T47D (cell line): ENCODE data around the gene BUB1.
A peak's percentile ranks its signal among the peaks of the same experiment; 100 is the strongest.

Experiments used
- DNase-seq, 2 experiments: peaks; one replicate each; pipeline versions ENCODE4 v3.0.0 to v3.0.0-alpha.2; 2011 to 2012; ENCODE audit warnings: low read depth in 1 of 2, low spot score in 1 of 2
- JUND ChIP-seq: IDR thresholded peaks from 2 replicates; pipeline ENCODE4 v1.6.1; 2012; ENCODE audit warnings: low read depth
- in situ Hi-C: cut with HindIII; loops from 2 replicates; pipeline ENCODE4 v1.10.0; 2016; ENCODE audit warnings: low sequenced_read_pairs, low pct_unique_long_range_greater_than_20kb

The BUB1 gene

GRCh38 chr2:110680709-110681108, 2.8 kb upstream of the BUB1 start:
- no peak for TF ChIP-seq JUND
- DNase-seq, result no peak
- in situ Hi-C loops, result no loop called here

GRCh38 chr2:110679865-110680264, 2.0 kb upstream of the BUB1 start:
- DNase-seq, result no peak
- in situ Hi-C loops, result no loop called here
- no peak for TF ChIP-seq JUND

- in situ Hi-C loops, result no loop called here
- TF ChIP-seq JUND, result no peak
- DNase-seq, result no peak
These were observed 1.5 kb upstream of the BUB1 start for GRCh38 chr2:110679337-110679707.

GRCh38 chr2:110678457-110679336, 834 bp upstream of the BUB1 start:
- DNase-seq, result peak in 1 of 2 experiments; percentile 6
- TF ChIP-seq JUND, result no peak
- in situ Hi-C loops, result no loop called here

GRCh38 chr2:110677080-110677479, 783 bp downstream of the BUB1 start:
- DNase-seq, result peak in 1 of 2 experiments; percentile 3
- TF ChIP-seq JUND, result no peak

GRCh38 chr2:110675679-110676078, 2.2 kb downstream of the BUB1 start:
- no peak for DNase-seq
- no peak for TF ChIP-seq JUND
- in situ Hi-C loops, result no loop called here

More at GRCh38 chr2:110677080-110677479, 783 bp downstream of the BUB1 start:
- in situ Hi-C loops, result no loop called here

GRCh38 chr2:110674620-110675555, 3.0 kb downstream of the BUB1 start:
- TF ChIP-seq JUND, result no peak
- in situ Hi-C loops, result no loop called here

GRCh38 chr2:110673201-110673600, 4.7 kb downstream of the BUB1 start:
- in situ Hi-C loops, result no loop called here
- TF ChIP-seq JUND, result no peak
- DNase-seq, result no peak

More at GRCh38 chr2:110674620-110675555, 3.0 kb downstream of the BUB1 start:
- no peak for DNase-seq

GRCh38 chr2:110670826-110671225, 7.0 kb downstream of the BUB1 start:
- in situ Hi-C loops, result no loop called here
- DNase-seq, result no peak
- TF ChIP-seq JUND, result no peak

- no peak for TF ChIP-seq JUND
- no peak for DNase-seq
- in situ Hi-C loops, result no loop called here
These were observed 8.8 kb downstream of the BUB1 start for GRCh38 chr2:110669079-110669478.

GRCh38 chr2:110667071-110667470, 10.8 kb downstream of the BUB1 start:
- no peak for TF ChIP-seq JUND
- in situ Hi-C loops, result no loop called here
- no peak for DNase-seq

- in situ Hi-C loops, result no loop called here
- DNase-seq, result no peak
- TF ChIP-seq JUND, result no peak
These were observed 13.7 kb downstream of the BUB1 start for GRCh38 chr2:110664135-110664534.

GRCh38 chr2:110662560-110662959, 15.3 kb downstream of the BUB1 start:
- in situ Hi-C loops, result no loop called here
- no peak for DNase-seq
- TF ChIP-seq JUND, result no peak
